Sigmoid colon (tissue), 4 donors: ENCODE measurements around the gene ACYP2.

Experiments
- CTCF ChIP-seq, 4 experiments: fragments of 450-650 bp in 3 of 4; fragments of 200-600 bp in 1 of 4; IDR thresholded peaks; one replicate each; pipeline ENCODE4 v1.5.1; 2016 to 2019; ENCODE audit warnings: antibody characterized with exemption in 4 of 4, mild to moderate bottlenecking in 3 of 4, moderate library complexity in 2 of 4
- EP300 ChIP-seq, 4 donors: sonication (generic); formaldehyde crosslinking; IDR thresholded peaks; one replicate each; pipeline ENCODE4 v1.6.1; 2017; ENCODE audit warnings: antibody characterized with exemption in 4 of 4

- TF ChIP-seq CTCF (IDR thresholded peaks at IDR 0.05) (no peak), EP300 (IDR thresholded peaks at IDR 0.05) (no peak)
These were observed 140.0 kb downstream of the ACYP2 start for GRCh38 chr2:54255230-54256090.
